ENCODE results near the gene ADGRD1.

DNA sequence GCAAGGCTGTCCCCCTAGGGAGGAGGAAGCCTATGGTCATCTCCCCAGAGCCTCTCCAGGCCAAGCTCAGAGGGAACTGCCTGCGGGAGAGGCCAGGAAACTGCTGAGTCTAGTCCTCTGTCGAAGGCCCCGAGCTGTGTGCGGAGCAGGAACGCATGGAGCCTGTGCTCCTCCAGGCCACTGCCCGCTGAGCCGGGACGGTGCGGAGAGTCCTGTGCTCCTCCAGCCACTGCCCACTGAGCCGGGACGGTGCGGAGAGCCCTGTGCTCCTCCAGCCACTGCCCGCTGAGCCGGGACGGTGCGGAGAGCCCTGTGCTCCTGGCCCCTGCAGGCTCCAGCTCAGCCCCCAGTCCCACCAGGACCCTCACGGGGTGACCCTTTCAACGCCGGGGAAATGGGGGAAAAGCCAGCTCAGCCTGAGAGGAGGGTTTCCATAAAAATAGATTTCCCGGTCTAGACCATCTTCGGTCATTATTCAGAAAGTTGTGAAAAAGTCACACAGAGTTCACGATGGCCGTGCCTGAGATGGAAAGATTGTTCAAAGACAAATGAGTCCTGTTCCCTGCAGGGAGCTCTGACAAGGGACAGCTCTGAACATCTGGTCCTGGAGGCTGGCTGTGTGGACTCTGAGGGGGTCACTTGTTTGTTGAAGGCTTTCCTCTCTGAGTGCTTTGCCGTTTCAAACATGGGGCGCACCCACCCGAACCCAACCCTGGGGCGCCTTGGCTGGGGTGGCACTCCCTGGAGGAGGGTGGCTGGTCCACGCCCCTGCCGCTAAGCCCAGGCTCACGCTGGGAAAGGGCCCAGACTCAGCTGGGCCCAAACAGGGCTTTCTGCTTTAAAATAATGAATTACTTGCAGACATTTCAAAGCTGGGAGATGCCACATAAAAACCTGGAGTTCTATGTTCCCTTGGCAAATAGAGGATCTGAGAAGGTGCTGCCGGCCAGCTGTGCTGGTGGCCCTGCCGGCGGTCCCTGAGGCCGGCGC, 85.5 kb downstream of the ADGRD1 start:
- TF ChIP-seq YY1 (IDR thresholded peaks at IDR 0.05; ENCODE audit: low read depth, low read length): no peak
- no peak for TF ChIP-seq POLR2A (IDR thresholded peaks at IDR 0.05; ENCODE audit: control extremely low read depth in 1 of 2, low read depth in 2 of 2, low read length in 2 of 2)
- no peak for TF ChIP-seq ZNF274 (IDR thresholded peaks at IDR 0.05; ENCODE audit: borderline replicate concordance, extremely low read depth, low read length)
- TF ChIP-seq, protein P1, sequence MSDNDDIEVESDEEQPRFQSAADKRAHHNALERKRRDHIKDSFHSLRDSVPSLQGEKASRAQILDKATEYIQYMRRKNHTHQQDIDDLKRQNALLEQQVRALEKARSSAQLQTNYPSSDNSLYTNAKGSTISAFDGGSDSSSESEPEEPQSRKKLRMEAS (IDR thresholded peaks at IDR 0.05): no peak
- TF ChIP-seq, protein P2, sequence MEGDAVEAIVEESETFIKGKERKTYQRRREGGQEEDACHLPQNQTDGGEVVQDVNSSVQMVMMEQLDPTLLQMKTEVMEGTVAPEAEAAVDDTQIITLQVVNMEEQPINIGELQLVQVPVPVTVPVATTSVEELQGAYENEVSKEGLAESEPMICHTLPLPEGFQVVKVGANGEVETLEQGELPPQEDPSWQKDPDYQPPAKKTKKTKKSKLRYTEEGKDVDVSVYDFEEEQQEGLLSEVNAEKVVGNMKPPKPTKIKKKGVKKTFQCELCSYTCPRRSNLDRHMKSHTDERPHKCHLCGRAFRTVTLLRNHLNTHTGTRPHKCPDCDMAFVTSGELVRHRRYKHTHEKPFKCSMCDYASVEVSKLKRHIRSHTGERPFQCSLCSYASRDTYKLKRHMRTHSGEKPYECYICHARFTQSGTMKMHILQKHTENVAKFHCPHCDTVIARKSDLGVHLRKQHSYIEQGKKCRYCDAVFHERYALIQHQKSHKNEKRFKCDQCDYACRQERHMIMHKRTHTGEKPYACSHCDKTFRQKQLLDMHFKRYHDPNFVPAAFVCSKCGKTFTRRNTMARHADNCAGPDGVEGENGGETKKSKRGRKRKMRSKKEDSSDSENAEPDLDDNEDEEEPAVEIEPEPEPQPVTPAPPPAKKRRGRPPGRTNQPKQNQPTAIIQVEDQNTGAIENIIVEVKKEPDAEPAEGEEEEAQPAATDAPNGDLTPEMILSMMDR (IDR thresholded peaks at IDR 0.05; ENCODE audit: control extremely low read depth in 1 of 3, insufficient read depth in 1 of 3, low read depth in 1 of 3, low read length in 3 of 3): no peak
- no peak for TF ChIP-seq EZH2 (IDR thresholded peaks at IDR 0.05; ENCODE audit: low read depth, low read length, severe bottlenecking)
- no peak for TF ChIP-seq ASH2L (IDR thresholded peaks at IDR 0.05; ENCODE audit: low read length)

All from H1 (cell line).